ENCODE results near the gene KLRF2. TPM values are rescaled to one million over a fixed set of nuclear protein-coding genes. Genes with fewer than 3 reads are reported as not detected.

KLRF2 gene
- polyA plus RNA-seq, 1 donor from 2014 or later, result not detected

DNA sequence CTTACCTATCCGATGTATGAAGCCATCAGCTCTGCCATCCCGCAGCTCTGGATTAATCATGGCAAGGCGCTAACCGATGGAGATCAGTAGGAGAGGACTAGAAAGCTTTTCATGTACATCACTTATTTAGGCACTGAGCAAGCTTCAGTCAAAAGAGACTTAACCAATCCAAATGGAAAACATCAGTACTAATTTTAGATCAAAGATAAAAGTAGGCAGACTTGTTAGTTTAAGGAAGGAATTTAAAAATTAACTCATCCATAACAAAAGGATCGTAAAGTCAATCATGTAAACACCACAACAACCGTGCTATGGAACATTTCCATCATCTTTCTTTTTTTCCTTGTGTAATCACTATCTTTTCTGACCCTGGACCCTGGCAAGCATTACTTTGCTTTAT lies 51.0 kb downstream of the KLRF2 start, which contains the start of gene CLEC2A:
Gene CLEC2A, minus strand, starts transcription at position 101 of the 400 bp plus-strand sequence. Its CDS starts 41 bp downstream, at position 60.
- Histone ChIP-seq H3K4me3 (ENCODE audit: low read length) (no peak within 1 kb of the TSS), H3K4me2 (ENCODE audit: low read length) (no peak within 1 kb of the TSS), H2AFZ (ENCODE audit: low read depth, low read length) (no peak within 1 kb of the TSS), H3K9me3 (ENCODE audit: low read length) (no peaks in the 10 kb centered on the region), H3K9me2 (ENCODE audit: insufficient read depth, low read length) (no peaks in the 10 kb centered on the region), H3K9ac (ENCODE audit: low read length) (no peak within 1 kb of the TSS), H3K79me2 (replicated peaks; ENCODE audit: insufficient read depth, low read length) (no peaks in the 10 kb centered on the region), H4K20me1 (ENCODE audit: insufficient read depth) (no peaks in the 10 kb centered on the region), H3K27ac (ENCODE audit: low read length) (no peak within 1 kb of the TSS), H3K36me3 (ENCODE audit: insufficient read depth, low read length) (no peaks in the 10 kb centered on the region), H3K27me3 (ENCODE audit: insufficient read depth, low read depth, low read length) (no peaks in the 10 kb centered on the region), H3F3A (ENCODE audit: insufficient read depth, low read length, poor library complexity, severe bottlenecking) (no peaks in the 10 kb centered on the region)
- TF ChIP-seq, protein P1, sequence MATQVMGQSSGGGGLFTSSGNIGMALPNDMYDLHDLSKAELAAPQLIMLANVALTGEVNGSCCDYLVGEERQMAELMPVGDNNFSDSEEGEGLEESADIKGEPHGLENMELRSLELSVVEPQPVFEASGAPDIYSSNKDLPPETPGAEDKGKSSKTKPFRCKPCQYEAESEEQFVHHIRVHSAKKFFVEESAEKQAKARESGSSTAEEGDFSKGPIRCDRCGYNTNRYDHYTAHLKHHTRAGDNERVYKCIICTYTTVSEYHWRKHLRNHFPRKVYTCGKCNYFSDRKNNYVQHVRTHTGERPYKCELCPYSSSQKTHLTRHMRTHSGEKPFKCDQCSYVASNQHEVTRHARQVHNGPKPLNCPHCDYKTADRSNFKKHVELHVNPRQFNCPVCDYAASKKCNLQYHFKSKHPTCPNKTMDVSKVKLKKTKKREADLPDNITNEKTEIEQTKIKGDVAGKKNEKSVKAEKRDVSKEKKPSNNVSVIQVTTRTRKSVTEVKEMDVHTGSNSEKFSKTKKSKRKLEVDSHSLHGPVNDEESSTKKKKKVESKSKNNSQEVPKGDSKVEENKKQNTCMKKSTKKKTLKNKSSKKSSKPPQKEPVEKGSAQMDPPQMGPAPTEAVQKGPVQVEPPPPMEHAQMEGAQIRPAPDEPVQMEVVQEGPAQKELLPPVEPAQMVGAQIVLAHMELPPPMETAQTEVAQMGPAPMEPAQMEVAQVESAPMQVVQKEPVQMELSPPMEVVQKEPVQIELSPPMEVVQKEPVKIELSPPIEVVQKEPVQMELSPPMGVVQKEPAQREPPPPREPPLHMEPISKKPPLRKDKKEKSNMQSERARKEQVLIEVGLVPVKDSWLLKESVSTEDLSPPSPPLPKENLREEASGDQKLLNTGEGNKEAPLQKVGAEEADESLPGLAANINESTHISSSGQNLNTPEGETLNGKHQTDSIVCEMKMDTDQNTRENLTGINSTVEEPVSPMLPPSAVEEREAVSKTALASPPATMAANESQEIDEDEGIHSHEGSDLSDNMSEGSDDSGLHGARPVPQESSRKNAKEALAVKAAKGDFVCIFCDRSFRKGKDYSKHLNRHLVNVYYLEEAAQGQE (IDR thresholded peaks at IDR 0.05; ENCODE audit: borderline replicate concordance), result no peak
- TF ChIP-seq SMC3 (conservative IDR thresholded peaks at IDR 0.05; ENCODE audit: poor library complexity) (no peak), MXI1 (conservative IDR thresholded peaks at IDR 0.05; ENCODE audit: poor library complexity, severe bottlenecking) (no peak), CTCF (IDR thresholded peaks at IDR 0.05; ENCODE audit: poor library complexity, severe bottlenecking) (no peak), RAD21 (conservative IDR thresholded peaks at IDR 0.05) (no peak), EP300 (conservative IDR thresholded peaks at IDR 0.05; ENCODE audit: poor library complexity, severe bottlenecking) (no peak), TAF1 (IDR thresholded peaks at IDR 0.05; ENCODE audit: low read depth) (no peak), POLR2AphosphoS5 (IDR thresholded peaks at IDR 0.05) (no peak), EZH2 (IDR thresholded peaks at IDR 0.05; ENCODE audit: borderline replicate concordance, insufficient read depth, low read length, poor library complexity, severe bottlenecking) (no peak)

GRCh38 chr12:9933958-9934357 lies 52.7 kb downstream of the KLRF2 start:
- Histone ChIP-seq H3K27ac (ENCODE audit: low read length) (no peak overlapping the region), H3K9me3 (ENCODE audit: low read length) (no peaks in the 10 kb centered on the region), H3K27me3 (ENCODE audit: insufficient read depth, low read depth, low read length) (no peaks in the 10 kb centered on the region), H3K79me2 (replicated peaks; ENCODE audit: insufficient read depth, low read length) (no peaks in the 10 kb centered on the region), H3K36me3 (ENCODE audit: insufficient read depth, low read length) (no peaks in the 10 kb centered on the region), H3K9ac (ENCODE audit: low read length) (no peak overlapping the region), H2AFZ (ENCODE audit: low read depth, low read length) (no peak overlapping the region), H3K4me2 (ENCODE audit: low read length) (no peak overlapping the region), H3F3A (ENCODE audit: insufficient read depth, low read length, poor library complexity, severe bottlenecking) (no peaks in the 10 kb centered on the region), H4K20me1 (ENCODE audit: insufficient read depth) (no peaks in the 10 kb centered on the region), H3K4me3 (ENCODE audit: low read length) (no peak overlapping the region), H3K9me2 (ENCODE audit: insufficient read depth, low read length) (no peaks in the 10 kb centered on the region)
- TF ChIP-seq, protein P1 (IDR thresholded peaks at IDR 0.05; ENCODE audit: borderline replicate concordance), result no peak
- TF ChIP-seq MXI1 (conservative IDR thresholded peaks at IDR 0.05; ENCODE audit: poor library complexity, severe bottlenecking) (no peak), EP300 (conservative IDR thresholded peaks at IDR 0.05; ENCODE audit: poor library complexity, severe bottlenecking) (no peak), TAF1 (IDR thresholded peaks at IDR 0.05; ENCODE audit: low read depth) (no peak), CTCF (IDR thresholded peaks at IDR 0.05; ENCODE audit: poor library complexity, severe bottlenecking) (no peak), EZH2 (IDR thresholded peaks at IDR 0.05; ENCODE audit: borderline replicate concordance, insufficient read depth, low read length, poor library complexity, severe bottlenecking) (no peak), SMC3 (conservative IDR thresholded peaks at IDR 0.05; ENCODE audit: poor library complexity) (no peak), POLR2AphosphoS5 (IDR thresholded peaks at IDR 0.05) (no peak), RAD21 (conservative IDR thresholded peaks at IDR 0.05) (no peak)
